Choroid plexus epithelial cell (primary cell): ENCODE data around the gene NSG2.

ENCODE experiments used
- DNase-seq: peaks from one replicate; pipeline ENCODE4 v3.0.0-alpha.2; 2010; ENCODE audit warnings: low read depth
- H3K4me3 ChIP-seq: 2 replicates; pipeline ENCODE4 v1.5.1; 2011; ENCODE audit warnings: low read depth, mild to moderate bottlenecking, control low read depth, low read length, moderate library complexity
- CTCF ChIP-seq: conservative IDR thresholded peaks from 2 replicates; pipeline ENCODE4 v1.5.1; 2011; ENCODE audit warnings: low read depth, mild to moderate bottlenecking, control low read depth, inconsistent platforms, low read length, moderate library complexity

NSG2 gene

GRCh38 chr5:174086751-174087150 lies 41.2 kb downstream of the NSG2 start:
- no peak for TF ChIP-seq CTCF
- no peak overlapping the region for H3K4me3 ChIP-seq
- no peak for DNase-seq

- no peak for DNase-seq
- TF ChIP-seq CTCF = no peak
- H3K4me3 ChIP-seq = no peak overlapping the region
Observed at GRCh38 chr5:174087783-174088182, 42.3 kb downstream of the NSG2 start.

- no peak for DNase-seq
- no peak overlapping the region for H3K4me3 ChIP-seq
- no peak for TF ChIP-seq CTCF
Observed at GRCh38 chr5:174090129-174090528, 44.6 kb downstream of the NSG2 start.

- no peak overlapping the region for H3K4me3 ChIP-seq
- TF ChIP-seq CTCF = no peak
- no peak for DNase-seq
Observed at GRCh38 chr5:174093123-174093522, 47.6 kb downstream of the NSG2 start.

GRCh38 chr5:174094857-174095606 lies 49.5 kb downstream of the NSG2 start:
- H3K4me3 ChIP-seq = no peak overlapping the region
- no peak for DNase-seq
- TF ChIP-seq CTCF = no peak

- H3K4me3 ChIP-seq = no peak overlapping the region
- no peak for TF ChIP-seq CTCF
- DNase-seq = no peak
Observed at GRCh38 chr5:174096619-174097018, 51.1 kb downstream of the NSG2 start.

- no peak for DNase-seq
- H3K4me3 ChIP-seq = no peak overlapping the region
- no peak for TF ChIP-seq CTCF
Observed at GRCh38 chr5:174097486-174098185, 52.1 kb downstream of the NSG2 start.
